GM18508 (cell line): Measurements from ENCODE around the gene MAD2L1.

ENCODE experiments used
- ATAC-seq: cut with Tn5 transposase; IDR thresholded peaks from one replicate; pipeline ENCODE4 v1.9.1; 2021; ENCODE audit warnings: moderate number of reproducible peaks; ENCODE audit not compliant: insufficient read depth, unreplicated experiment

The MAD2L1 gene

GRCh38 chr4:120062663-120063195, 3.9 kb downstream of the MAD2L1 start:
- ATAC-seq: no peak

- ATAC-seq: no peak
These were observed 7.6 kb downstream of the MAD2L1 start for GRCh38 chr4:120059036-120059435.

- ATAC-seq: no peak
These were observed 9.2 kb downstream of the MAD2L1 start for GRCh38 chr4:120057416-120057815.

- peak; percentile 42 for ATAC-seq
These were observed 10.4 kb downstream of the MAD2L1 start for GRCh38 chr4:120056246-120056645.

GRCh38 chr4:120055795-120056194, 10.9 kb downstream of the MAD2L1 start:
- ATAC-seq: no peak

- no peak for ATAC-seq
These were observed 11.5 kb downstream of the MAD2L1 start for GRCh38 chr4:120055162-120055561.

GRCh38 chr4:120053911-120054310, 12.7 kb downstream of the MAD2L1 start:
- peak; percentile 39 for ATAC-seq

- ATAC-seq: no peak
These were observed 13.8 kb downstream of the MAD2L1 start for GRCh38 chr4:120052856-120053255.

GRCh38 chr4:120051253-120051652, 15.4 kb downstream of the MAD2L1 start:
- no peak for ATAC-seq

GRCh38 chr4:120049732-120050494, 16.7 kb downstream of the MAD2L1 start:
- peak; percentile 91 for ATAC-seq

GRCh38 chr4:120043828-120044227, 22.8 kb downstream of the MAD2L1 start:
- ATAC-seq: no peak

- no peak for ATAC-seq
These were observed 29.2 kb downstream of the MAD2L1 start for GRCh38 chr4:120037411-120037810.

GRCh38 chr4:120034913-120035312, 31.7 kb downstream of the MAD2L1 start:
- ATAC-seq: no peak

GRCh38 chr4:120026853-120027252, 39.8 kb downstream of the MAD2L1 start:
- ATAC-seq: no peak

- ATAC-seq: no peak
These were observed 41.1 kb downstream of the MAD2L1 start for GRCh38 chr4:120025516-120025915.

GRCh38 chr4:120018786-120019185, 47.9 kb downstream of the MAD2L1 start:
- ATAC-seq: no peak

- ATAC-seq: no peak
These were observed 48.5 kb downstream of the MAD2L1 start for GRCh38 chr4:120017939-120018692.

- ATAC-seq: no peak
These were observed 54.9 kb downstream of the MAD2L1 start for GRCh38 chr4:120011725-120012124.

GRCh38 chr4:120010646-120011045, 56.0 kb downstream of the MAD2L1 start:
- ATAC-seq: no peak

GRCh38 chr4:120009731-120010130, 56.9 kb downstream of the MAD2L1 start:
- ATAC-seq: no peak

GRCh38 chr4:120008957-120009356, 57.7 kb downstream of the MAD2L1 start:
- no peak for ATAC-seq
